HG02981 (cell line): Measurements from ENCODE around the gene WNK1.
"Not testable (repeated sequence)": the region's sequence is repeated elsewhere in the genome, so short reads cannot be mapped to it uniquely, and the experiment has no call there.

Experiments used
- ATAC-seq: cut with Tn5 transposase; IDR thresholded peaks from one replicate; pipeline ENCODE4 v1.9.1; 2021; ENCODE audit warnings: mild to moderate bottlenecking, moderate library complexity; ENCODE audit not compliant: unreplicated experiment

Gene WNK1

GRCh38 chr12:777550-778047, 25.2 kb downstream of the WNK1 start:
- no peak for ATAC-seq

DNA sequence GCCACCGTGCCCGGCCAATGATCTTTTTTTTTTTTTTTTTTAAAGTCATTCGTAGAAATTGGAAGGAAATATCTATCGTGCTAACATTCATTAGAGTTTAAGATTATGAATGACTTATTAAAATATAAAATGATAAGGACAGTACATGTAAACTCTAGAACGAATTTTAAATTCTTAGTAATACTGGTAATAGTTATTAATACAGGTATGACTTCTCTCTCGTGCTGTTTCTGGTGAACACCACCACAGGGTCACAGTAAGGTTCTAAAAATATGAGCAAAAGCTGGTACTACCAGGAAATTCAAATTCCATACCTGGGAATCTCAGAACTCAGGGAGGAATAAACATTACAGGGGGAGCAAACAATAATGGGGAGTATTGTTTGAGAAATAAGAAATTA, 26.2 kb downstream of the WNK1 start:
- ATAC-seq, result no peak

DNA sequence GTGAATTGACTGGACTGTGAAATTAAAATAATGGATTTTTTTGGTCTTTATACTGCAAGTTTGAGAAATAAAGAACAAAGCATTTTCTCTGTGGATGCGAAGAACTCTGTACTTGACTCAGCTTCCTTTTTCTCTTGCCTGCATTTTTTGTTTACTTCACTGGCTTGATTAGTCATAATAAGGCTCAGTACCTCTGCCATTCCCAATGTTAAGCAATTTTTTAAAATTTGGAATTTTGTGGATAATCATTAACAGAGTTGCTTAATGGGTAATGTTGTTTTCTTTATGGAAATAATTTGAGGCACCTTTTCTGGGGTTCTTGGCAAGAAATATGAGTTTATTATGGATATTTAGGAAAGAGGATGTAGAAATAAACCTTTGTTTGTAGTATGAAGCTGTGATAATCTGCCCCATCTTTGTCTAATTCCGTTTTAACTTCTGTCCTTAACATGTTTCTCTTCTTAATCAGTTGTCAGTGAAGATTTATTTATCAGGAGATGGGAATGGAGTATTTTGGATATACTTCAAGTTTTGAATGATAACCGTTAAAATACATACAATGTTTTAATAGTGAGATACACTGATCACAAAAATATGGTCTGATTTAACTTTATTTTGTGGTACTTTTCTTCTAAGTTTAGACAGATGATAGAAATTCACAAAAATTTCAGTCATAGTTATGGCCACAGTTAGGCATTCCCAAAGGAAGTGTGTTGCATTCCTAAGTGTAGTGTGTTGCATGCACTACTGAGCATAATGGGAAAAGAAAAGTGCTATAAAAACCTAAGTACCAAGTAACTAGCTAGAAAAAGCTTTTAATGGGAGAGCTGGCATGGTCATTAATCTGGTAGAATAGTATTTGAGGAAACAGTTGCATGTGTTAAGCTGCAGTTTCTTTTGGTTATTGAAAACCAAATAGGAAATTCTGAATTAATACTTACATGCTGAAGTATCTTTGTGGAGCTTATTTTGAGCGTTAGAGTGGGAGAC, 27.7 kb downstream of the WNK1 start:
- ATAC-seq, result no peak

DNA sequence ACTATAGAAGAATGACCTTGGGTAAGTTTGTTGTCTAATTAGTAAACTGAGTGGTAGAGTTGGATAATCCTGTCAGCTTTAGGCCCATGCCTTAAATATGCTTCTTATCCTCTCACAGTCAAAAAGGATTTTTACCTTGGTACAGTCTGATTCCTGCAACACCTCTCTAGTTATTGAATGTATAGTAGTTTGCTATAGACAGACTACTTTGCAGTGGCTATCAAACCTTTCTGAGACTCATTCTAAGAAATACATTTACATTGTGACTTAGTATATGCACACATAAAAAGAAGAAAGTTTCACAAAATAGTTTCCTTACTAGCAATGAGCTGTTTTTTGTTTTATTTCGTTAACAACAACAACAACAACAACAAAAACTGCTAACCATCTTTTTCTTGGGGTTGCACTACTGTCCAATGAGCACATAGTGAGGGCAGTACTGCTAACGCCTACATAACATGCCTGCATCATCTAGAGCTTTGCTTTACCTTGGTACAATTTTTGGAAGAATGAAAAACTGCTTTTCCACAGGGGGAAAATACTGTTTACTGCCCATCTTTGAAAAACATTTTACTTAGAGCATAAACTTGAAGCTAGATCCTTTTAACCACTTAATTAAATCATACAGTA, 28.5 kb downstream of the WNK1 start:
- ATAC-seq, result no peak

GRCh38 chr12:785706-786105, 33.3 kb downstream of the WNK1 start:
- ATAC-seq, result no peak

- no peak for ATAC-seq
Measured at GRCh38 chr12:788288-788687, 35.9 kb downstream of the WNK1 start.

GRCh38 chr12:788762-789161, 36.4 kb downstream of the WNK1 start:
- not testable (repeated sequence) for ATAC-seq

DNA sequence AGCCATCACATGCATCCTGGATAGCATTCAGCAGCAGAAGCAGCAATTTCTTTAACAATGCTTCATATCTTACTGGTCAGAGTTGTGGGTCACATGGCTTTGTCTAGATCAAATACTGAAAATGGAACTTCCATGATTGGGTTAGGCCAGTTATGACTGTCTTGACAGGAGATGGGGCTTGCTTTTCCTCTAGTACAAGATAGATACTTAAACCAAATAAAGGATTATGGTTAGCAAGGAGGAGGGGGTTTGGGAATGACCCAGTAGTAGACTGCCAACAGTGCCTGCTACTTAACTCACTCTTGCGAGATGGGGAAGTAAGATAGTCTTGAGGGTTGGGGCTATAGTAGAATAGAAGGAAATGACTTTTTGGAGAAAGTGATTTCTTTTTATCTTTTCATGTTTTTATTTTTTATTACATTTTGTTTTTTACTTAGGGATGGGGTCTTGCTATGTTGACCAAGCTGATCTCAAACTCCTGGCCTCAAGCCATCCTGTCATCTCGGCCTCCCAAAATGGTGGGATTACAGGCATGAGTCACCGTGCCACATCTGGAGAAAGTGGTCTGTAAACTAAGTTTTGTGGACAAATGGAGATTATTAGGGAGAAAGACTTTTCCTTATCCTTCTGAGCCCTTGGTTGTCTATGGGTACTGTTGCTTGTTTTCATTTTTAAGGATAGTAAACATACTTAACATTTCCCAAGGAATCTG, 37.6 kb downstream of the WNK1 start:
- no peak for ATAC-seq

DNA sequence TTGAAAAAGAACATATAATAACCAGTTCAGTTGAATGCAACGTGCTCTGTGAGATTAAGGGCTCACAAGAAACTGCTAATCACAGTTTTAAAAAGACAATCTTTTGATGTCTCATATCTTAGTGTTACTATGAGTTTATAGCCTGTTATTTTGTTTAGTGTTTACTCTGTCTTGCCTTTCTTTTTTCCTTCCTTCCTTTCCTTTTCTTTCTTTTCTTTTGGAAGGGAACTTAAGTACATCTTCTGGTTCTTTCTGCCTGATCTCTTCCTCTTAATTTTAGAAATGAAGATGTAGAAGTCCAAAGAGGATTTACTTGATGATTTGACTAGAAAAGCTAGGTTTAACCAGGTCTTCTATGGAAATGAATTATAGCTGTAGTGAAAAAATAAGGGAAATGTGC, 38.2 kb downstream of the WNK1 start:
- ATAC-seq, result no peak

DNA sequence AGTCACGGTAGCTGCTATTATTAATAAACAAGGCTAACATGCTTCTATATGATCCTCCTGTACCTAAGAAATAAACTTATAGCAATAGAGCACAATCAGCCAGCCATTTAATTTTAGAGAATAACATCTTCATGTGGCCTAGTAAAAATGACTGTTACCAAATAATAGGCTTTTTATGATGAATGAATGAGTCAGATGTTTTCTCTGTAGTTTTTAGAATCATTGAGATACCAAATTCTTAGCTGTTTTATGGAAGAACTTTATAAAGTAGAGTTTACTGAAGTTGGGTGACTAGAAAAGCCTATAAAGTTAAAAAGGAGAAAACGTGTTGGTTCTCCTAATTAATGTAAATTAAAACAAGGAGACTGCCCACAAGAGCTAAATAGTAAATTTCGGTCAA, 40.7 kb downstream of the WNK1 start:
- ATAC-seq, result no peak

DNA sequence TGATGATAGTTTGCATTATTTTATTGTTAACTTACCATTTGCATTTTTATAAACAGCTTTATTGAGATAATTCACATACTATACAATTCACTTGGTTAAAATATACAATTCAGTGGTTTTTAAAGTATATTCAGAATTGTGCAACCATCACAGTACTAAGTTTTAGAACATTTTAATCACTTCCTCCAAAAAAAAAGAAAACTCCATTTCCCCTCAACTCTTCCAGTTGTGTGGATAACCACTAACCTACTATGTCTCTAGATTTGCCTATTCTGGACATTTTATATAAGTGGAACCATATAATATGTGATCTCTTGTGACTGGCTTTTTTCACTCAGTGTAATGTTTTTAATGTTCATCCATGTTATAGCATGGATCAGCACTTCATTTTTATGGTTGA, 41.3 kb downstream of the WNK1 start:
- ATAC-seq, result no peak

DNA sequence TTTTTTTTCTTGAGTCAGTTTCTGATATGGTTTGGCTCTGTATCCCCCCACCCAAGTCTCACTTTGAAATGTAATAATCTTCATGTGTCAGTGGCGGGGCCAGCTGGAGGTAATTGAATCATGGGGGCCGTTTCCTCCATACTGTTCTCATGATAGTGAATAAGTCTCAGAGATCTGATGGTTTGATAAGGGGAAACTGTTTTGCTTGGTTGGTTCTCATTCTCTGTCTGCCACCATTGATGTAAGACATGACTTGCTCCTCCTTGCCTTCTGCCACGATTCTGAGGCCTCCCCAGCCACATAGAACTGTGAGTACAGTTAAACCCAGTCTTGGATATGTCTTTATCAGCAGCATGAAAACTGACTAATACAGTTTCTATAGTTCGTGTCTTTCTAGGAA, 42.9 kb downstream of the WNK1 start:
- ATAC-seq, result no peak

DNA sequence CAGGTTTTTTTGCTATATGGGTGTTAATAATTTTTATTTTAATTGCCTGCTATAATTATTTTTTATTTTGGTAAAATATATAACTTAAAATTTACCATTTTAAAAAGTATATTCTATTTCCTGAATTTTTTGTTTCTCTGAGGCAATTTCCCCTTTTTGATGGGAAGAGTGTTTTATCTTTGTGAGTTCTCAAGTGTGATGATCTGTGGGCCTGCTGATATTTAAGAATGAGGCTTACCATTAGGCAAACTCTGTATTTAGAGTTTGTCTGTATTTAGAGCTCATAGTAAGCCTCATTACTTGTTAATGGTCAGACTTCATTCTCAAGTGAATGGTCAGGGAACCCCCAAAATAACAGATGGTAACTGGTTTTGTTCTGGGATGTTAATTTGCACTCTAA, 48.0 kb downstream of the WNK1 start:
- ATAC-seq, result no peak

GRCh38 chr12:802242-803120, 50.1 kb downstream of the WNK1 start:
- ATAC-seq, result no peak

- ATAC-seq, result no peak
Measured at GRCh38 chr12:805022-805632, 52.7 kb downstream of the WNK1 start.

DNA sequence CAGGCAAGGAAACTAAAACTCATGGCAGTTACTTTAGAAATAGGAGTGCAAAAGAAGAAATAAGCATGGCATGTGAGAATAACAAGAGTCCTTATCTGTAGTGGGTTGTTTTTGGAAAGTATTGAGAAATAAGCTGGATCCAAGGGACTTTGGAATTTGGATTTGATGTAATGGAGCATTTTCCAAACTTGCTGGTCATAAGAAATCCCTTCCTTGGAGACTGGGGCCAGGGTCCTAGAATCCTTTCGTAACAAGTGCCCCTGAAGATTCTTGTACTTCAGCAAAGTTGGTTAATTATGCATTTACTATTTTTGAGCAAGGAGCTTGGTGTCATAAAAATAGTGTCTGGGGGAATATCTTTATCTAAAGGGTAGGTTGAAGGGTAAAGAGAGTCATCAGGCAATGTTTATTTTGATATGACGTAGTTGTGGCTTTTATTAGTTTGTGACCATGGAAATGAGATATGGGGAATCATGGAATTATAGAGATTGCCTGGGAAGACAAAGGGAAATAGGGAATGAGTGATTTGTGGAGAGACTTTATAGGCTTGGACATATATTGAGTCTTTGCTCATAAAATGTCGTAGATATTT, 53.9 kb downstream of the WNK1 start:
- no peak for ATAC-seq

- no peak for ATAC-seq
Measured at GRCh38 chr12:807041-807735, 54.8 kb downstream of the WNK1 start.

DNA sequence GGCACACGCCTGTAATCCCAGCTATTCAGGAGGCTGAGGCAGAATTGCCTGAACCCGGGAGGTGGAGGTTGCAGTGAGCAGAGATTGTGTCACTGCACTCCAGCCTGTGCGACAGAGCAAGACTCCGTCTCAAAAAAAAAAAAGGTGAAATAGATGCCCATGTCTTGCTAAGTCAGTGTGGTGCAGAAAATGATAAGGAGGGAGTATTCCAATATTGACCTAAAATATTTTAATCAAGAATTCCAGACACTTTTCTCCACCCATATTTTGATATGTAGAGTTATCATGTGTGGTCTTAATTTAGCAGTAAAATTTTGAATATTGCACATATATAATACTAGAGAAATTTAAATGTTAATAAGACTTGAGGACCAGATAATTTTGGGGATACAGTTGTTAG, 57.7 kb downstream of the WNK1 start:
- ATAC-seq, result no peak
